Fibroblast of the conjunctiva (primary cell): ENCODE data around the gene ASCL3.
"Not testable (repeated sequence)": the region's sequence is repeated elsewhere in the genome, so short reads cannot be mapped to it uniquely, and the experiment has no call there.

Source experiments
- DNase-seq: peaks from one replicate; pipeline ENCODE4 v3.0.0-alpha.2; 2010; ENCODE audit warnings: low read depth

Gene ASCL3

DNA sequence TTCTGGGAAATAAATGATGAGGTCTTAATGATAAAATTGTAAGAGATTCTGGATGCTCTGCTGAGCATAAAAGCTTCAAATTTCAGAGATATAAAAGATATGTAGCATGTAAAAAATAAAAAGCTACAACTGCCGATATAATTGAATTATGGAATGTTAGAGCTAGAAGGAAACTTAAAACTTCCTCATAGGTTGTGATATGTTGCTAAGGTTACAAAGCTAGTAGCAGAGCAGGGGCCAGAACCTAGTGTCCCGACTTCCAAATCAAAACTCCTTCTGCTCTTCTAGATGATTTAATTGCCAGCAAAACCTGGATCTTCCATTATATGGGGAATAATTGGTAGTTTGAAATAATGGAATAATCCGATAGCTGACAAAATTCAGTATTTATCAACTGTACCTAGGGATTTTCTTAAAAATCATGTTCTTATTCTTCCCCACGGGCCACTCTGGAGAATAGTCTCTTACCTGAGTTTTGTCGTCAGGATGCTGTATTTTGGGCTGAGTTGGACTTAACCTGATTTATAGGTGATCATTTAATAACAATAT, at the start of gene ASCL3:
ASCL3 (minus strand) TSS at position 499 of the 549 bp plus-strand sequence. CDS start 4,855 bp downstream, outside the sequence.
- DNase-seq = no peak

- no peak for DNase-seq
Measured at GRCh38 chr11:8989453-8989852, 46.6 kb upstream of the ASCL3 start.

- no peak for DNase-seq
Measured at GRCh38 chr11:8988329-8989234, 45.8 kb upstream of the ASCL3 start.

DNA sequence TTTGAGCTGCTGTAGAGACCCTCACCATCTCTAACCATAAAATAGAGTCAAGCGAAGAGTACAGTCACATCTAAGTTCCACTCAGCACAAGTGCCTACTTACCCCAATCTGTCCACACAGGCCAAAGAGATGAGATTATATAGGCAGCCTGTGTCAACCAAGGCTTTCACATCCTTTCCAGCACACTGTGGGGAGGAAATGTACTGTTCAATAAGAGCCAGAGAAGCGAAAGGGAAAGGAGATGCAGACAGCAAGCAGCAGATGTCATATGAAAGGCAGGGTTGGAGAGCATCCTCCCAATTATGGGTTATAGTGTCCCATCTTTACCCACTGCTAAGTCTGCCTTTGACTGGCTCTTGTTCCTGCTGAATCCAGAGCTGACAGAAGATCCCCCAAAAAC, 44.6 kb upstream of the ASCL3 start:
- DNase-seq = no peak

GRCh38 chr11:8986772-8987171, 44.0 kb upstream of the ASCL3 start:
- DNase-seq = not testable (repeated sequence)

DNA sequence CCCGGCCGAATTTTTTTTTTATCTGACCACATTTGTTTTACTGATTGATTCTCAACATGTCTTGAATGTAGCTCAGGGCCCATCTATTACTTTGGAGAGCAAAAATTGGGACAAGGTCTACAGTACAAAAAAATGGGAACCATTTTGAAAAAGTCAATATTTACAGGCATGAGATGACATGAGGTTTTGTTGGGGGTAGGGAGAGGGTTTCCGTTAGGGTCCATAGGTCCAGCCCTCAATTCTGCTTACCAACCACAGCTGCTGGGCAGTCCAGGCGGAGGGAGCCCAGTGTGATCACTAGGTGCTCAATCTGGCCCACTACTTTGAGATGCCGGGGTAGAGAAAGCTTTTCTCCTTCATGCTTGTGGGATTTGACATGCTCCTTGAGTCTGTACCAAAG, 42.6 kb upstream of the ASCL3 start:
- no peak for DNase-seq

- no peak for DNase-seq
Measured at GRCh38 chr11:8983552-8983951, 40.7 kb upstream of the ASCL3 start.

- no peak for DNase-seq
Measured at GRCh38 chr11:8980485-8980884, 37.7 kb upstream of the ASCL3 start.

- not testable (repeated sequence) for DNase-seq
Measured at GRCh38 chr11:8979365-8979764, 36.5 kb upstream of the ASCL3 start.

GRCh38 chr11:8973121-8973520, 30.3 kb upstream of the ASCL3 start:
- DNase-seq = no peak

DNA sequence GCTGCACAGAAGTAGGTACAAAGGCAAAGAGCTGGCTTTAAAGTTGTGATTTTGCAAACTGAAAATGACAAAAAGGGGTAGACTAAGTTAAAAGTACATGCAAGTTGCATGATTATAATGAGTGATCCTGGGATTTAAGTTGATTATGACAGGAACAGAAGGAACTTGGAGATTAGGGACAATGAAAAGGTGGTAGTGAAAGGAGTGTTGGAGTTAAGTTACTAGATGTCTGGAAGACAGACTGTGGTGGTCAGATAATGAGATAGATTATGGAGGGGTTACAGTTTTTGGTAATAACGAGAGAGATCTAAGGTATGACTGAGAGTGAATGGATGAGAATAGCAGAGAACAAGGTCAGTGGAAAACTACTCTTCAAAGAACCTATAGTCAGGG, 29.1 kb upstream of the ASCL3 start:
- no peak for DNase-seq

- no peak for DNase-seq
Measured at GRCh38 chr11:8971196-8971923, 28.5 kb upstream of the ASCL3 start.

DNA sequence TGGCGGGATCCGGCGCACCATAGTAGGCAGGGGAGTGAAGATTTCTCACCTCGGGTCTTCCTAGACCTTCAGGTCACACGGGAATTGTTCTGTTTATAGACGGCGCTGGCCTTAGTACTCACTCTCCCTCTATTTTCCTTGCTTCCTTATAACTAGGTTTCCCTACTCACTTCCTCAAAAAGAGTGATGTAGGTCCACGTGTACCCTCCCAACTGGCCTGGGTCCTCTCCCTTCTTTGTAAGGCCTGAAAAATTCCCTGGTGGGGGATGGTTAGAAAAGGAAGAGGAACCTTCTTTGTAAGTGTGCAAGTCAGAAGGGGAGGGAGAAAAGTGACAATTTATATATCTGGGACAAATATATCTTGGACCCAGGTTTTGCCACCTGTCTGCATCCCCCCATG, 24.4 kb upstream of the ASCL3 start:
- DNase-seq = no peak

DNA sequence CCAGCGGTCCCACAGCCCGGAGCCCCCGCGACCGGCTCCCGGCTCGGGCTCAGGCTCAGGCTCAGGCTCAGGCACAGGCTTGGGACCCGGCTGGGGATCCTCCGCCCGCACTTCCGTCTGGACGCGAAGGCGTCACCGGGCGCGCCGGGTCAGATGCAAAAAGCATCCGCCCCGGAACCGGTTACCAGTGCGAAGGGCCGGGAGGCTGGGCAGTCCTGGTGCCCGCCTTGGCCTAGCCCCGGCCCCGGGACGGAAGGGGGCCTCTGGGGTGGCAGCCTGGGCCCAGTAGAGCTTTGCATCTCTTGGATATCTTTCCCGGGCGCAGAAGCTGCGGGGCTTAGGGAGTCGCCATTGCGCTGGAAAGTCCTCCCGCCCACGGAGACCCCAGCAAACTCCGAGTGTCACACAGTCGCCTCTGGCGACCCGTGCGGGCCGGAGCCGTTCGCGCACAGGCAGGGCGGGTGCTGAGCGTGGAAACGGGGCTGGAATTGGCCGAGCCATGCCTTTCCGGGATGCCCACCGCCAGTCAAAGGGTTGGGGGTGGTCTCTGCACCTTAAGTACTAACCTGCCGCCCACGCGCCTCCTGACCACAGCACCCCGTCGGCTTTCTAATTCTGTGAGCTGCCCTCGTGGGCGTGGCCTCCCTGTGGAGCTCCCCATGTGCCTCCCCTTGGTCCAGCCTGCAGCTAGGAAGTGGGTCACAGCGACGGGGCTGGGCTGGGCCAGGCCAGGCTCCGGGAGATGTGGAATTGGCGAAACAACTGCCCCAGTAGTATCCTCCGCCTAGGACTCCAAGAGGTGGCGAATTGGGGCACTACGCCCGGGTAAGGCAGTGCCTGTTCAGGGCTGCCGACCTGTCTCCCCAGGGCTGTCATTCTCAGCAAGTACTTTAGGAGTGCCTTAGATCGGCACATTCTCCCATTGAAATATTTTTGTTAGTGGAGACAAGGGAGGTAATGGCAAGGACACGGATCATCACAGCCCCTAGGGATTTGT, 21.8 kb upstream of the ASCL3 start, which contains the start of gene TMEM9B:
TMEM9B (minus strand) TSS at position 119 of the 997 bp plus-strand sequence. CDS start 129 bp downstream, outside the sequence.
- peak; percentile 72 for DNase-seq

DNA sequence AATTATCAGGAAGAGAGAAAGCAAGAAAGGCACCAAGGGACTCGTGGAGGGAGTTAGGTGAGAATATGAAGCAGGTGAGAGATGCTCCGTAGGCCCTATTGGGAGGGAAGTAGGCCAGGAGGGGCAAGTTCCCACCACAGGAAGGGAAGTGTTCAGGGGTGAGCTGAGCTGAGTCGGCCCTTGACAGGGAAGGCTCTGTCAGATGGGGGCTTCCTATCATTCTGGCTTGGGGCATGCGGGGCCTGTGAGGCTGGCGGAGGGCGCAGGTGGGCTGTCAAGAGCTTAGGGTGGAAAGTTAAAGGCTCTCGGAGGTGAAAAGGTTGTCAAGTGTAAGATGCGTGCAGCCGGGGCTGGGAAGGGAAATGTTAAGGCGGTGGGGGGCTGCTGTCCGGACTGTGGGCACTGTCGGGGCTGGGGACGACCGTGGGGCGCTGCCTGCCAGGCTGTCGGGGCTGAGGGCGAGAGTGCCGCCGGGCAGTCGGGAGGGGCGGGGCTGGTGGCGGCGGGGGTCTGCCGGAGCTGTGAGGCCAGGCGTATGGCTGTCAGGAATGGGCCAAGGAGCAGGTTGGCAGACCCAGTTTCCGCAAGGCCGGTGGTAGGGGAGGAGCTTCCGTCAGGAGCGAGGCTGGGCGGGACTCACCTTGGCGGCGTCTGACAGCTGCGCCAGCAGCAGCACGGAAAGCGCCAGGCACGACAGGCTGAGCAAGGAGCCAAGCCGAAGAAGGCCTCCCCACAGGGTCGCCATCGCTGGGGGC, 20.9 kb upstream of the ASCL3 start:
- peak; percentile 32 for DNase-seq

GRCh38 chr11:8962841-8963240, 20.0 kb upstream of the ASCL3 start:
- DNase-seq = no peak

- no peak for DNase-seq
Measured at GRCh38 chr11:8961401-8961800, 18.6 kb upstream of the ASCL3 start.

DNA sequence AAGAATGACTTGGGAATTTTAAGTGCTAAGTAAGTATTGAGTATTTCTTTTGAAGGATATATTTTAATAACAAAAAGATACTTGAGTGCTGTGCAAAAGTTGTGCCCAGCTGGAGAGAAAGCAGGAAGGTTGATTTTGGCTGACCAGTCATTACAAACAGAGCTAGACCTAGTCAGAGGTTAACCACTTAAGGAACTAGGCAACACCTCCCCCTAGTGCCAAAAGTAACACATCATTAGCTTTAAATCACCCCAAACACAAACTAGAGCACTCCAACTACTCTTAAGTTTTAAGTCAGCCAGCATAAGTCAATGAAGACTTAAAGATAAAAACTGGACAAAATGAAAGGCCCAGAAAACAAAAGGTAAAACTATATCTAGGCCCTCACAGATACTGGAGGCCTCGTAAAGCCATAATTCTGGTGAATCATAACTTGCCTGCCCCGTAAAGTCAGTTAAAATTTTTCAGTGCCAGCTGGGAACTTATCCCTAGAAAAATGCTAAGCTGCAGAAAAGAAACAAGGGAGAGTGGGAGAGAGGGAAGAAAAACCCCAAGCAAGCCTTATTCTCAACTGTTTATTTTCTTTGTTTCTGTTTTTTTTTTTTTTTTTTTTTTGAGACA, 16.8 kb upstream of the ASCL3 start:
- peak; percentile 83 for DNase-seq

DNA sequence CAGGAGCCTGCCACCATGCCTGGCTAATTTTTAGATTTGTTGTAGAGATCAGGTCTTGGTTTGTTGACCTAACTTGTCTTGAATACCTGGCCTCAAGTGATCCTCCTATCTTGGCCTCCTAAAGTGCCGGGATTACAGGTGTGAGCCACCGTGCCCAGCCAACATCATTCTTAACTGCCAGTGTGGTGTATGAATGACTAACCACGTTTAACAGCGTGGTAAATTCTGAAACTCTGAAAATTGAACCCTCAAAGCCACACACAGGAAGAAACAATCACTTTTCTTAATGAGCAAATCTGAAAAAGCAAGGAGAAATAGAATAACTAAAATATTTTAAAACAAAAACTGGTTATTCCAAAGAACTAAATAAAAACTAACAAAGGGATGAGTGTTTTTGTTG, 14.0 kb upstream of the ASCL3 start:
- DNase-seq = no peak

- no peak for DNase-seq
Measured at GRCh38 chr11:8948886-8949285, 6.1 kb upstream of the ASCL3 start.
